NCI-H2171 (cell line): ENCODE measurements around the gene IL1RAP.

ENCODE experiments used
- DNase-seq: peaks from one replicate; lab custom pipeline; 2025; lab: John Stamatoyannopoulos, UW

IL1RAP gene

DNA sequence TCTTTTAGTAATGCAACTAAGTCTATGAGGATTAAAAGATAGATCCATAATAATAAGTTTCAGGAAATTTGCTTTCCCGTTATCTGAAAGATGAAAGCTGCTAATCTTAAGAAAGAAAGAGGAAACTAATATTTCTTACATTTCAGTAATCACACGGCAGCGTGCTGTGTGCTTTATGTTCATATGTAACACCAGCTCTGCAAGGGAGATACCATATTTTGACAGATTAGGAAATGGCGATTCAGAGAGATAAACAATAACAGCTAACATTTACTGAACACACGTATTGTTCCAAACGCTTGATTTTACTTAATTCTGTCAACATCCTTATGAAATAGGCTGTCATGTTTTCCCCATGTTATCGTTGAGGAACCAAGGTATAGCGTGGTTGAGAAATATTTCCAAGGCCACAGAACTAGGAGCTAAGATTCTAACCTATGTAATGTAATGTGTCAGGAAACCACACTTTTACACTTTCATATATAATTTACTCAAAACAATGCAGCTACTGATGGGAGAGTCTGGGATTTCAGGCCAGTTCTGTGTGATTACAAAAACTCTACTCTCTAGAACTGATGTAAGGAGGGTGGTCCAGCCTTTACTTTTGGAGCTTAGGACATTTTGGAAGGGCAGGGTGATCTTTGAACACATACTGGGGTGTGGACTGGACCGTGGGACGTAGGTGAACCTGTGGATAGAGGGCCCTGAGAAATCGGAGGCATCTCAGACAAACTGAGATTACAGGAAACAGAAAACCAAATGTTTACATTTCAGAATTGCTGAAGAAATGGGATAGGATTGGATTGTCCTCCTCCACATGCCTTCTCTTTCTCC lies 100.6 kb downstream of the IL1RAP start:
- DNase-seq, result no peak

- no peak for DNase-seq
Observed at GRCh38 chr3:190615060-190615384, 101.1 kb downstream of the IL1RAP start.

DNA sequence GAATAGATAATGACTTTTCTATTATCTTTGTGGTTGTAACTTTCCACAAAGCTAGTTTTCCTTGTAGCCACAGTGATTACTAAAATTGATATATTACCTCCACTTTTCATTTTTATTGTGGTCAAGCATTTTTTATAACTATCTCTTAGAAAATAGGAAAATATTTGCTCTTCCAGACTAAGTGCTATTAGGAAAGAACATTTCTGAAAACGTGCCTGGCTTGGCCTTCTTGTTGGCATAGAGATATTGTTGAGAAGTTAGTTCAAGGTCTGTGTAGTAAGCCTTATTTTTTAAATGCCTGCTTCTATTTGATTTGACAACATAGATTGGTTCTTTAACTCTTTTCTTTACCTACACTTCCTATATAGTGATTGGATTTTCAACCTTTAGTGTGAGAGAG lies 101.7 kb downstream of the IL1RAP start:
- no peak for DNase-seq

DNA sequence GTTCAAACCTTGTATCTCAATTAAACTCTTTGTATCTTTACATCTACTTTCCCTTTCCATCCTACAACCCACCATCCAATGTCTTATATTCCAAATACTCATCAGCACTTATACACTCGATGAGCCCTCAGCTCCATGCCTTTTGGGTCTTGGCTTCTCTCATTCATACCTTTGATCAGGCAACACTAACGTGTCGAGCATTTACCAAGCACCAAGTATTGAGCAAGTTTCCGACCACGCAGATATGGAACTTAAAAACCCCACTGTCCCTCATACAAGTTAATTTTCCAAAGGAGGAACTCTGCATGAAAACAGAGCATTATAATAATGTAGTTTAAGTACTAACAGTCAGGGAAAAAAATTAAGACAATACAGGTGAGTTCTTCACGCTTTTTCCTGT lies 102.8 kb downstream of the IL1RAP start:
- DNase-seq, result no peak

DNA sequence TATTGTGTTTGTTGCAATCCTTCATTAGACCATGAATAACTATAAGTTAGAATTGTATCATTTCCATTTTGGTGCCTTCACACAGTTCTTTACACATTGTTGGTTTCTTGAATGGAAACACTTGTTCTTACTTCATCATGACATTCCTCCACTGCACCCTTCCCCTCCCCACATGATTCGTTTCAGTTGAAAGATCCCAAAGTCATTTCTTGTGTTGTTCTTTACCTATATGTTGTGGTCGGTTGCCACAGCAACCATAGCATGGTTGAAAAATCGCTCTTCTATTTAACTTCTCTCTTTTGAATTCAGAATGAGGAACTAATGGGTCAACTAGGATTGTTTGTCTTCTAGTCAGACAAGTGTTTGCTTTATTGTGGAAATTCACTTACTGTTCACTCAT lies 103.3 kb downstream of the IL1RAP start:
- DNase-seq, result no peak

DNA sequence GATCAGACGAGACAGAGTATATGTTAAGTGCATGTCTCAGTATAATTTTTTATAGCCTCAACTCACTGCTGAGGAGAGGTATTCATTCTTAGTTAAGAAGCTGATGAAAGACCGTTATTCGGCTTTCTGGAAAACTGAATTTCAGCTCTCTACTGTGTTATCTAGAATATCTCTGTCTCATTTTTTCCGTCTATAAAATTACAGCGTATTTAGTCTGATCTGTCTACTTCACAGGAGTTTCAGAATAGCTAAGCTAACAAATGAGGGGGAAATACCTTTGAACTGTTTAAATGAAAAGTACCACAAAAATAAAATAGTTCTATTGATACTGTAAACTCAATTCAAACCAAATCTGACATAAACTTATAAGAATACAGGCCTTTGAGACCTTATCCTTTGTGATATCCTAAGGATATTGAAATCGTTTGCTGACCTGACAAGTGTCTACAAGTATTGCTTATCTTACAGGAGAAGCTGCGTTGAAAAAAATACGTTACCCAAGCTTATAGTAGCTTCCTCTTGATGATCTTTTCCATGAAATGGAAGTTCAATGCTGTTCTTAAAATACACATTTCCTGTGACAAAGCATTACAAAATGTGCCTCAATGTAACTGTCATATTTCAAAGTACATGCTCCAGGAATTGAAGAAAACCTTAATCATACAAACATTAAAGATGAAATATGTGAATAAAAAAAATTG lies 104.6 kb downstream of the IL1RAP start:
- no peak for DNase-seq

DNA sequence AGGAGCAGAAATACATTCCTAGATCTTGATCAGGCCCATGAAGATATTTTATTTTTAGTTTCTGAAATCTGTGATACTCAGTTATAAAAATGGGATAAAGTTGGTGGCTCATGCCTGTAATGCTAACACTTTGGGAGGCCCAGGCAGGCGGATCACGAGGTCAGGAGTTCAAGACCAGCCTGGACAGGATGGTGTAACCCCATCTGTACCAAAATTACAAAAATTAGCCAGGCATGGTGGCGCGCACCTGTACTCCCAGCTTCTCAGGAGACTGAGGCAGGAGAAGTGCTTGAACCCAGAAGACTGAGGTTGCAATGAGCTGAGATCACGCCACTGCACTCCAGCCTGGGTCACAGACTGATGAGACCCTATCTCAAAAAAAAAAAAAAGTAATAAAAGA lies 105.5 kb downstream of the IL1RAP start:
- no peak for DNase-seq

- no peak for DNase-seq
Observed at GRCh38 chr3:190619761-190620160, 105.9 kb downstream of the IL1RAP start.

GRCh38 chr3:190620886-190621608 lies 107.2 kb downstream of the IL1RAP start:
- no peak for DNase-seq

GRCh38 chr3:190621927-190622326 lies 108.0 kb downstream of the IL1RAP start:
- DNase-seq, result no peak

DNA sequence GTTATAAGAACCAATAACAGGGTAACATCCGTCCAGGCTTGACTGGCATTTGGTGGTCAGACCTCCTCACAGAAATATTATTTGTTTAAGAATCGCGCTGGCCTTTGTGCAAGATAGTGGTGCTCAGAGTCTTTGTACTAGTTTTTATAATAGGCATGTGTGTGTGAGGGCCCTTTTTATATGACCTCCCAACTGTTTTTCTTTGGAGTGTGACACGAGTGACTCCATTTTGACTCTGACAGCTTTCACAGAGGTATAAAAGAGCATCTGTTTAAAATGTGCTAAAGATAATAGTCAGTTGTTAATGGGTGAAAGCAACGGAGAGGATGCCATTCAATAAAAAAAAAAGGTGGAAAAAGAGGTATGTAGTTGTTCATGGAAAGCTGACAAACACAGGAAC lies 110.4 kb downstream of the IL1RAP start:
- no peak for DNase-seq

DNA sequence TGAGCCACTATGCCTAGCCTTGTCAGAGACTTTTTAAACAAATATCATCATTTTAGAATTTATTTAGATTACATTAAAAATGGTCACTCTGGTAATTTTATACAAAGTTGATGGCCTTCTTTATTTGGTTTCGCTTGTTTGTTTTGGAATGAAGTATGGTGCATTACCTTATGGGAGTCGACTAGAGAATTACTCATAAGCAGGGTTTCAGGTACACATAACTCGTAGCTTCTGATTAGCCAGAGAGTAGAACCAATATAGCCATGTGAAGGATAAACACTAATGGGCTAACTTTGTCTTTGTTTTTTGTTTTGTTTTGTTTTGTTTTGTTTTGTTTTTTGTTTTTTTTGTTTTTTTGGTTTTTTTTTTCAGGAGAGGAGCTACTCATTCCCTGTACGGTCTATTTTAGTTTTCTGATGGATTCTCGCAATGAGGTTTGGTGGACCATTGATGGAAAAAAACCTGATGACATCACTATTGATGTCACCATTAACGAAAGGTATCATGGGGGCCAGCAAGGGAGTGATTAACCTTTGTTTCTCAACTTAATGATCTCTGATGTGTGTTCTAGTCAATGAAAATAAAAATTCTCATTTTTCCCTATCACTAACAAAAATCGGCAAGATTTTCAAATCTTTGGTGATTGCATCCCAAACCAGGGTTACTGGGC lies 113.2 kb downstream of the IL1RAP start:
- no peak for DNase-seq

GRCh38 chr3:190629088-190629487 lies 115.2 kb downstream of the IL1RAP start:
- no peak for DNase-seq

DNA sequence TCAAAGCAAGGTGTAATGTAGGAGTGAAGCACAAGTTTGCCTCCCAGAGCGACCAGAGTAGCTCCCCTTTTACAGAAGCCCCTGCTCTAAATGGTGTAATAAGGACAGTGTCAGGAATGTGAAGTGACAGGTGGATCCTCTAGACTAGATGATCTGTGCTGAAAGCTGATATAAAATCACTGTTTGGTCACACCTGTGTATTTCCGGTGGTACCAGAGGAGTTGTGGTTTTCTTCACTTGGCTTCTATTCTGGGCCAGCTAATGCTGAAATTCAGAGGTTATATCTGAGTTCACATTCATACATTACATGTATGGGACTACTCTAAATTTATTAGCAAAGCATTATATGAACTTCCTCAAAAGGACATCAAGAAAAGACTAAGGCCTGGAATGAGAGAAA lies 117.4 kb downstream of the IL1RAP start:
- no peak for DNase-seq

- no peak for DNase-seq
Observed at GRCh38 chr3:190641564-190641963, 127.7 kb downstream of the IL1RAP start.

DNA sequence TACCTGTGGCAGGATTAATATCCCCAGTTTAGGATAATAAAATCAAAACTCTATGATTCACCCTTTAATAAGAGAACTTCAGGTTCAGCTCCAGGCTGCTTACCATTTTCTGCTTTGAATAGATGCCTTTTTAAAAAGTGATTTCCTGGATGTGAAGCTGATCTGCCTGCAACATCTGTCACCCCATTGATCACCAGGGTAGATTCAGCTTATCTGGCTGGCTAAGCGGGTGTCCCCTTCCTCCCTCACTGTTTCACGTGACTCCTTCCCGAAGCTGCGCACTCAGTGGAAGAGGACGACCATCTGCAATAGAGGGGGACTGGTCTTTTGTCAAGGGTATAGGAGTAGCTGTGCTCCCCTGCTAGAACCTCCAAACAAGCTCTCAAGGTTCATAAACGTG lies 128.1 kb downstream of the IL1RAP start:
- no peak for DNase-seq

- no peak for DNase-seq
Observed at GRCh38 chr3:190644035-190644434, 130.2 kb downstream of the IL1RAP start.

DNA sequence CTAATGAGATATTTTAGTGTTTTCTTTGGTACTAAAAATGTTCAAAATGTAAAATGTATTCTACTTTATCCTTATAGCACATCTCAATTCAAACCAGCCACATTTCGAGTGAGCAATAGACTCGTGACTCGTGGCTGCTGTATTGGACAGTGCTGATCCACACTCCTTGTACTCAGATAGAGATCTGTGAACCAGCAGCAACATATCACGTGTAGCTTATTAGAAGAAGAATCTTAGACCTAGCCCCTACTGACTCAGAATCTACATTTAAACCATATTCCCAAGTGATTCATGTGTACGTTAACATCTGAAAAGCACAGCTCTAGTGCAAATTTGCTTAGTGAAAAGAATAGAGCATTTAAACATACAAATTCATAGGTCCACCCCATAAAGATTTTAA lies 130.9 kb downstream of the IL1RAP start:
- no peak for DNase-seq

GRCh38 chr3:190645932-190646460 lies 132.1 kb downstream of the IL1RAP start:
- DNase-seq, result no peak

DNA sequence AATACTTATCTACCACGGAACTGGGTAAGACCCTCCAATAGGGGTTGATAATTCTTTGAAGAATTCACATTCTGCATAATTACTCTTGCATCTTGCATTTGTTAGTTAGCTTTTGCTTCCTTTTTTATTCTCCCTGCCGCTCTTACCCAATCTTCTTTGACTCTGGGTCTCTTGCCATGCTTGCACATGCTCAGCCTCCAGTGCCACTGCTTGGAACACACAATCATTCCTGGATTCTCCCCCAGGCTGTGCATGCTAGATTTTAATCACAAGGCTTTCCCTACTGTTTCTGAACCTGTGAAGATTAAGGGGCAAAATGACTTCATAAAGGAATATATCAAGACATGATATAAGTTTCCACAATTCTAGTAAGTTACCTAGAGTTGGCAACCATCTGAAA lies 133.1 kb downstream of the IL1RAP start:
- no peak for DNase-seq

DNA sequence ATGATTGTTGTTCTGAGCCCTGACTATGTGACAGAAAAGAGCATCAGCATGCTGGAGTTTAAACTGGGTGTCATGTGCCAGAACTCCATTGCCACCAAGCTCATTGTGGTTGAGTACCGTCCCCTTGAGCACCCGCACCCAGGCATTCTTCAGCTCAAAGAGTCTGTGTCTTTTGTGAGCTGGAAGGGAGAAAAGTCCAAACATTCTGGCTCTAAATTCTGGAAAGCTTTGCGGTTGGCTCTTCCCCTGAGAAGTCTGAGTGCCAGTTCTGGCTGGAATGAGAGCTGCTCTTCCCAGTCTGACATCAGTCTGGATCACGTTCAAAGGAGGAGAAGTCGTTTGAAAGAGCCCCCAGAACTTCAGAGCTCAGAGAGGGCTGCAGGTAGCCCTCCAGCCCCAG lies 142.0 kb downstream of the IL1RAP start:
- DNase-seq, result no peak

- no peak for DNase-seq
Observed at GRCh38 chr3:190658106-190658505, 144.2 kb downstream of the IL1RAP start.
